Esophagus muscularis mucosa (tissue), 4 donors: ENCODE measurements around the gene TMOD3. TPM values are rescaled to one million over a fixed set of nuclear protein-coding genes. Genes with fewer than 3 reads are reported as not detected.
A peak's percentile ranks its signal among the peaks of the same experiment; 100 is the strongest.

Experiments
- DNase-seq: peaks from one replicate; pipeline ENCODE4 v3.0.0-alpha.2; 2017; ENCODE audit errors: extremely low spot score
- H3K27ac ChIP-seq, 4 donors: fragments of 200-600 bp; sonication (generic); replicated peaks in 1 of 4; 1 replicate in 3 of 4; 2 replicates in 1 of 4; pipeline ENCODE4 v1.5.1; 2016 to 2019; ENCODE audit warnings: mild to moderate bottlenecking in 1 of 4
- H3K27me3 ChIP-seq, 4 donors: fragments of 200-600 bp; sonication (generic); one replicate each; pipeline versions ENCODE4 v1.5.1 to v1.6.0; 2016 to 2019
- H3K36me3 ChIP-seq, 4 donors: fragments of 200-600 bp; sonication (generic); one replicate each; pipeline ENCODE4 v1.5.1; 2016 to 2019
- H3K4me1 ChIP-seq, 4 donors: fragments of 200-600 bp; sonication (generic); one replicate each; pipeline ENCODE4 v1.5.1; 2016 to 2019
- H3K4me3 ChIP-seq, 4 donors: fragments of 200-600 bp; sonication (generic); 1 replicate in 2 of 4; 2 replicates in 2 of 4; pipeline ENCODE4 v1.5.1; 2016 to 2019; ENCODE audit warnings: mild to moderate bottlenecking in 4 of 4, moderate library complexity in 1 of 4
- H3K9me3 ChIP-seq, 4 donors: fragments of 200-600 bp; sonication (generic); 1 replicate in 3 of 4; 2 replicates in 1 of 4; pipeline ENCODE4 v1.5.1; 2016 to 2019
- CTCF ChIP-seq, 3 experiments: fragments of 200-600 bp in 2 of 3; fragments of 450-650 bp in 1 of 3; sonication (generic) in 2 of 3; IDR thresholded peaks; one replicate each; pipeline ENCODE4 v1.5.1; 2017 to 2019; ENCODE audit warnings: antibody characterized with exemption in 3 of 3, mild to moderate bottlenecking in 2 of 3, moderate library complexity in 1 of 3
- EP300 ChIP-seq: sonication (generic); formaldehyde crosslinking; IDR thresholded peaks from one replicate; pipeline ENCODE4 v1.6.1; 2017; ENCODE audit warnings: antibody characterized with exemption
- POLR2A ChIP-seq: fragments of 450-650 bp; IDR thresholded peaks from one replicate; pipeline ENCODE4 v1.6.1; 2017; ENCODE audit warnings: antibody characterized with exemption, moderate library complexity, mild to moderate bottlenecking, low read depth
- POLR2AphosphoS5 ChIP-seq, 2 donors: sonication (generic); formaldehyde crosslinking; IDR thresholded peaks; one replicate each; pipeline ENCODE4 v1.6.1; 2017; ENCODE audit warnings: antibody characterized with exemption in 2 of 2
- WGBS: methylation state at CpG from one replicate; pipeline ENCODE4 v1.1.5; 2018; 5-methylcytosine and 5-hydroxymethylcytosine counted together
- intact Hi-C: fragments of 100-400 bp; cut with DNase I; formaldehyde crosslinking; loops from one replicate; pipeline ENCODE4 v1.15.1; 2023
- total RNA-seq, 4 donors: library from RNA; depleted of rRNA; stranded (reverse); fragments of >200 nt; gene quantifications; one replicate each; pipeline versions ENCODE4 v1.1.0 to v1.2.1, GENCODE V29; 2016

The TMOD3 gene
- total RNA-seq, 4 donors from 2014 or later, result 16.2 to 27.9 (median 24.7) TPM

DNA sequence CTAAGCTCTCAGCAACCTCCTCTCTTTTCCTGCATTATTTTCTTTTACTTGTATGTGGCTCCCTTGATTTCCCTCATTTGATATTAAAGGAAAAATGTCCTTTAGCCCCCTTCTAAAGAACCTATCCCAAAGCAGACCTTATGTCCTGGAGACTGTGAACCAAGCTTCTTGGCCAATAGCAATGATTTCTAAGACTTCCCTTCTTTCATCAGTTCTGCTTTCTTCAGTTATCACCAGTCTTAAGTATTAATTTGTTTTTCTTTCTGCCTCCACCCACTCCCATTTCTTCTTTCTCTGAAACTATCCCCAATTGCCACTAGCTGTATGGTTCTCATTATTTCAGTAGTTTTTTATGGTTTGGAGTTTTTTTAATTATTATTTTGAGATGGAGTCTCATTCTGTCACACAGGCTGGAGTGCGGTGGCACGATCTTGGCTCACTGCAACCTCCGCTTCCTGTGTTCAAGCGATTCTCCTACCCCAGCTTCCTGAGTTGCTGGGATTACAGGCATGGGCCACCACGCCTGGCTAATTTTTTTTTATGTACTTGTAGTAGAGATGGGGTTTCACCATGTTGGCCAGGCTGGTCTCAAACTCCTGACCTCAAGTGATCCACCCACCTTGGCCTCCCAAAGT lies 12.1 kb downstream of the TMOD3 start:
- DNase-seq, result no peak
- Histone ChIP-seq H3K27ac (no peak overlapping the region), H3K4me1 (peaks cover 55 to 73% (median 69%) of the 10 kb centered on the region in 4 donors), H3K9me3 (no peaks in the 10 kb centered on the region), H3K27me3 (no peaks in the 10 kb centered on the region), H3K4me3 (no peak overlapping the region), H3K36me3 (no peaks in the 10 kb centered on the region)
- 77% methylated on average over 5 of the region's 5 CpGs for WGBS
- TF ChIP-seq CTCF (IDR thresholded peaks at IDR 0.05) (no peak), EP300 (no peak), POLR2A (no peak), POLR2AphosphoS5 (IDR thresholded peaks at IDR 0.05) (no peak)
- intact Hi-C loops, result no loop called here

GRCh38 chr15:51842265-51842664 lies 12.8 kb downstream of the TMOD3 start:
- H3K4me1 ChIP-seq, result peaks cover 58 to 79% (median 69%) of the 10 kb centered on the region in 4 donors

DNA sequence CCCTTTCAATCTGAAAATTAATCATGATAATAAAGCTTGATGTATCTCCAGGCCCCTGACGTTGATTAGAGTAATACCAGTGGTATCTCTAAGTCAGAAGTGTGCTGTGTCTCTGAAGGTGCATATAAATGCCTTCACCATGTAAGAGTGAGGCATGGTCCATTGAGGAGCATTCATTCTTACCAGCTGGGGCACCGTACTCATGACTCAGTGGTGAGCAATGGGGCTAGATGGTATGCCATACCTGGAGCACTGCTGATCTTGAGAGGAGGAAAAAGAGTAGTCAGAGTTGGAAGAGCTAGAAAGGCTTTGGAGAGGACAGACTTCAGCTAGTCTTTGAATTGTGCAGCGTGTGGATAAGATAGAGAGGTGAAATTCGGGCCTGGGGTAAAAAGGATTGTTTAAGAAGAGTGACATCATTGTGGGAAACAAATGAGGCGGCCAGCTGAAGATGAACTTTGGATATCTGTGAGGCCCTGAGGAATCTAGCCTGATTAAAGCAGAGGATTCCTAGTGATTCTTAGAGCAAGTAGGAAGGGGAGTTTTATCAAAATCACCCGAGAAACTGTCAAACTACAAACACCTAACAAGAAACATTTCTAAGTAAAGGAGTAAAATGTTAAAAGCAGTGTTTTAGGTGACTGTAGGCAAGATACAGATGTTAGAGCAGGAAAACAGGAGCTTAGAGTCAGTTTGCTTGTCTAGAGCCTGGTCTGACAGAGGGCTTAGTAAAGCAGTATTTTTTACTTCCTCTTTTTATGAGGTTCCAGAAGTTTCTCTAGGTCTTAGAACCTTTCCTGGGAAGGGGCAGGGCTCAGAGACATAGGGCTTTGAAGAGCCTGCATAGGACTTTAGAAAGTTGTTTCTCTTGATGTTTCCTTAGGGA lies 13.6 kb downstream of the TMOD3 start:
- no peak overlapping the region for H3K27ac ChIP-seq
- WGBS, result 71% methylated on average over 6 of the region's 6 CpGs
- H3K4me1 ChIP-seq, result peaks cover 58 to 79% (median 67%) of the 10 kb centered on the region in 4 donors
- no peaks in the 10 kb centered on the region for H3K36me3 ChIP-seq
- intact Hi-C loops, result no loop called here
- H3K27me3 ChIP-seq, result no peaks in the 10 kb centered on the region
- no peak for TF ChIP-seq POLR2A
- TF ChIP-seq CTCF (IDR thresholded peaks at IDR 0.05), result no peak
- TF ChIP-seq EP300, result no peak
- no peak for TF ChIP-seq POLR2AphosphoS5 (IDR thresholded peaks at IDR 0.05)
- no peak overlapping the region for H3K4me3 ChIP-seq
- no peak for DNase-seq
- no peaks in the 10 kb centered on the region for H3K9me3 ChIP-seq

More at GRCh38 chr15:51842265-51842664, 12.8 kb downstream of the TMOD3 start:
- no peak for TF ChIP-seq POLR2AphosphoS5 (IDR thresholded peaks at IDR 0.05)
- no peak for TF ChIP-seq CTCF (IDR thresholded peaks at IDR 0.05)
- TF ChIP-seq POLR2A, result no peak
- TF ChIP-seq EP300, result no peak
- no peaks in the 10 kb centered on the region for H3K9me3 ChIP-seq
- 91% methylated on average over 3 of the region's 3 CpGs for WGBS
- intact Hi-C loops, result no loop called here
- no peaks in the 10 kb centered on the region for H3K27me3 ChIP-seq
- H3K4me3 ChIP-seq, result no peak overlapping the region
- no peaks in the 10 kb centered on the region for H3K36me3 ChIP-seq
- DNase-seq, result no peak
- H3K27ac ChIP-seq, result no peak overlapping the region

- DNase-seq, result no peak
- no peaks in the 10 kb centered on the region for H3K27me3 ChIP-seq
- intact Hi-C loops, result no loop called here
- no peaks in the 10 kb centered on the region for H3K9me3 ChIP-seq
- WGBS, result 56% methylated on average over 4 of the region's 4 CpGs
- no peak overlapping the region for H3K4me3 ChIP-seq
- H3K4me1 ChIP-seq, result peaks cover 65 to 82% (median 74%) of the 10 kb centered on the region in 4 donors
- H3K36me3 ChIP-seq, result no peaks in the 10 kb centered on the region
- H3K27ac ChIP-seq, result peak overlapping the region in 3 of 4 donors; percentile 9 to 13 (median 10)
- TF ChIP-seq CTCF (IDR thresholded peaks at IDR 0.05) (no peak), POLR2AphosphoS5 (IDR thresholded peaks at IDR 0.05) (no peak), EP300 (no peak), POLR2A (no peak)
Measured at GRCh38 chr15:51844747-51845426, 15.4 kb downstream of the TMOD3 start.
